GM12865 (cell line): ENCODE measurements around the gene UBASH3A.

Experiments used
- DNase-seq: peaks from one replicate; pipeline ENCODE4 v3.0.0; 2010; ENCODE audit warnings: low read depth
- H3K4me3 ChIP-seq: 2 replicates; pipeline ENCODE4 v1.5.1; 2011; ENCODE audit warnings: mild to moderate bottlenecking, low read depth, low read length, control low read depth
- CTCF ChIP-seq: IDR thresholded peaks from 2 replicates; pipeline ENCODE4 v1.5.1; 2011; ENCODE audit warnings: low read length, control low read depth, low read depth, inconsistent platforms; ENCODE audit not compliant: insufficient read depth; ENCODE audit errors: missing control alignments

The UBASH3A gene

GRCh38 chr21:42438316-42439205 lies 34.9 kb downstream of the UBASH3A start:
- no peak for DNase-seq
- no peak overlapping the region for H3K4me3 ChIP-seq
- no peak for TF ChIP-seq CTCF

DNA sequence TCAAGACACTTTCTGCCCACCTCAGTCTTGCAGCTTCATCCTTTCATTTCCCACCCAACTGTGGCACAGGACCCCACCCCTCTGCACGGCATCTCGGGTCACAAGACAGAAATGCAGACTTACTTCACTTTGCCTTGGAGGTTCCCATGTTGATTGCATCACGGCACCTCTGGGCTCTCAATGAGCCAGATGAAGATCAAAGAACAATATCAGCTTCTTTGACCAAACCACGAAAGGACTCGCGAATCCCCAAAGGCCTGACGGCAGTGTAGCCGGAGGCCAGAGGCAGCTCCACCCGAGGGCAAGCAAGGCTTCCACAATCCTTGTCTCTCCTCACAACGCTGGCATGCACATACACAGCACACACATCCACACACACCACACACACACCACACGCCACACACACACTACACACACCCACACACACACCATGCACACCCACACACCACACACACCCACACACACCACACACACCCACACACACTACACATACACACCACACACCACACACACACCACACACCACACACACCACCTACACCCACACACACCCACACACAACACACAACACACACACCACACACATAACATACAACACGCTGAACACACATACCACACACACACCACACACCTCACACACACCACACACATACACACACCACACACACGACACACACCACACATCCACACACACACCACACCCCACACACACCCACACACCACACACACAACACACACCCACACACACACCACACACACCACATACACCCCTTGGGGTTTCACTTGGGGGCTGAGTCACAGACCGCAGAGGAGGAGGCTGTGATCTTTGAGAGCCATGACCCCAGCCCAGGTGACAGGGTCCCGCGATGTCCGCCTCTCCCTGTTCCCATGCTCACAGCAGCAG lies 35.8 kb downstream of the UBASH3A start:
- H3K4me3 ChIP-seq, result no peak overlapping the region
- TF ChIP-seq CTCF, result no peak
- DNase-seq, result peak; percentile 70

DNA sequence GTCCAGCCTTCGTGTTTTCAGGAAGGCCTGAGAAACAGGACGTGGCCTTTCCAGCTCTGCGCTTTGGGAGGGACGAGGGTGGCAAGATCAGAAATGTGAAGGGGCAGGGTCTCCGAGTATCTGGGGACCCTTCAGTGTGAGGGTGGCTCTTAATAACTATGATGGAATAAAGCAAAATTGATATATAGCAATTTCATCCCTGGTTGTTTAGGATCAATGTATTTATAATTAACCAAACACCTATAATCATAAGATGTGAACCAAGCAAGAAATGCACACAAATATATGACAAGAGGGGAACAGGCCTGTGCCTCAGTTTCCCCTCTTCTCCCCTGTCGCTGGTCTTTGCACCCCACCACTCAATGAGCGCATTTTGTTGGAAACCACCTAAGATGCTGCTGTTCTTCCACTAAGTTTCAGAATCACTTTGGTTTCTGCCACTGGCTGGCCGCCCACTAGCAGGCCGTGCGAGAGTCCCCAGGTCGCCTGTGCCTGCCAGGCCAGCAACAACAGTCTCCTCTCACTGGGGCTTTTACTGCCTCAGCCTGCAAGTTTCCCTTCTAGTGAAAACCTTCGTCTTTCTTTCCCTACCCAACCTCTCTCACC lies 36.6 kb downstream of the UBASH3A start:
- TF ChIP-seq CTCF, result no peak
- no peak overlapping the region for H3K4me3 ChIP-seq
- peak; percentile 89 for DNase-seq

GRCh38 chr21:42441963-42442362 lies 38.3 kb downstream of the UBASH3A start:
- DNase-seq, result no peak
- TF ChIP-seq CTCF, result no peak
- no peak overlapping the region for H3K4me3 ChIP-seq

DNA sequence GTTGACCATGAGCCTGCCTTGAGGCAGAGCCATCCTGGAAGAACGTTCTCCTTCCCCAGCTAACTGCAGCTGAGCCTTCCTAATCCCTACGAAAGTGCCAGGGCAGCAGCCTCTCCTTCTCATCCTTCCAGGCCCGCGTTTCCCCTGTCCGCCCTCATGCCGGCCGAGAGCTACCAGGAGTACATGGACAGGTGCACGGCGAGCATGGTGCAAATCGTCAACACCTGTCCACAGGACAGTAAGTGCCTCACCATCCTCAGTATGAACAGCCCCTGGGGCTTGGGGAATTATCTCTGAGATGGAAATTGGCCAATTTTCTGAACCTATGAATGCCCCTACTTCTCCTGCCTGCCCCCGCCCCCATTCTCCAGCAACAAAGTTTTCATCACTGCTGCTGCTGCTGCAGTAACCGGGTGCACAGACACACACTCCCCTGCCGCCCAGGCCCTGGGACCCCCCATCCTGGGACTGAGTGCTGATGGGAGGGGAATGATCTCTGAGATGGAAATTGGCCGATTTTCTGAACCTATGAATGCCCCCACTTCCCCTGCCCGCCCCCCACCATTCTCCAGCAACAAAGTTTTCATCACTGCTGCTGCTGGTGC lies 39.6 kb downstream of the UBASH3A start:
- TF ChIP-seq CTCF, result no peak
- no peak overlapping the region for H3K4me3 ChIP-seq
- no peak for DNase-seq
